Neural crest cell (in vitro differentiated cells): ENCODE results near the gene WASF2. TPM values are rescaled to one million over a fixed set of nuclear protein-coding genes. Genes with fewer than 3 reads are reported as not detected.
"Not testable (repeated sequence)": the region's sequence is repeated elsewhere in the genome, so short reads cannot be mapped to it uniquely, and the experiment has no call there.

ENCODE experiments used
- DNase-seq: peaks from one replicate; pipeline ENCODE4 v3.0.0; 2021; ENCODE audit warnings: low read depth, mixed read lengths, low spot score
- H3K27ac Mint-ChIP-seq: one replicate; pipeline ENCODE4 v1.8.0; 2021; ENCODE audit warnings: mild to moderate bottlenecking, mixed read lengths; ENCODE audit not compliant: unreplicated experiment
- H3K27me3 Mint-ChIP-seq: 2 replicates; pipeline ENCODE4 v1.8.0; 2021; ENCODE audit warnings: low read depth, mild to moderate bottlenecking, mixed read lengths
- H3K36me3 Mint-ChIP-seq: 2 replicates; pipeline ENCODE4 v1.8.0; 2021; ENCODE audit warnings: low read depth, mild to moderate bottlenecking, mixed read lengths
- H3K4me1 Mint-ChIP-seq: 2 replicates; pipeline ENCODE4 v1.8.0; 2021; ENCODE audit warnings: mixed read lengths
- H3K4me3 Mint-ChIP-seq: one replicate; pipeline ENCODE4 v1.8.0; 2021; ENCODE audit warnings: mild to moderate bottlenecking, mixed read lengths
- H3K9me3 Mint-ChIP-seq: 2 replicates; pipeline ENCODE4 v1.8.0; 2021; ENCODE audit warnings: mixed read lengths
- total RNA-seq: library from RNA; stranded (reverse); gene quantifications from 2 replicates; pipeline ENCODE4 v1.2.1, GENCODE V29; 2021
- TF ChIP-seq, protein P1 (sequence below): fragments of 200-600 bp; sonication (generic); conservative IDR thresholded peaks from 2 replicates; pipeline ENCODE4 v1.5.0; 2021; ENCODE audit warnings: antibody characterized with exemption, mild to moderate bottlenecking

The WASF2 gene
- total RNA-seq, 1 donor from 2014 or later = 81.9 TPM

- no peaks in the 10 kb centered on the region for H3K9me3 Mint-ChIP-seq
- TF ChIP-seq, protein P1, sequence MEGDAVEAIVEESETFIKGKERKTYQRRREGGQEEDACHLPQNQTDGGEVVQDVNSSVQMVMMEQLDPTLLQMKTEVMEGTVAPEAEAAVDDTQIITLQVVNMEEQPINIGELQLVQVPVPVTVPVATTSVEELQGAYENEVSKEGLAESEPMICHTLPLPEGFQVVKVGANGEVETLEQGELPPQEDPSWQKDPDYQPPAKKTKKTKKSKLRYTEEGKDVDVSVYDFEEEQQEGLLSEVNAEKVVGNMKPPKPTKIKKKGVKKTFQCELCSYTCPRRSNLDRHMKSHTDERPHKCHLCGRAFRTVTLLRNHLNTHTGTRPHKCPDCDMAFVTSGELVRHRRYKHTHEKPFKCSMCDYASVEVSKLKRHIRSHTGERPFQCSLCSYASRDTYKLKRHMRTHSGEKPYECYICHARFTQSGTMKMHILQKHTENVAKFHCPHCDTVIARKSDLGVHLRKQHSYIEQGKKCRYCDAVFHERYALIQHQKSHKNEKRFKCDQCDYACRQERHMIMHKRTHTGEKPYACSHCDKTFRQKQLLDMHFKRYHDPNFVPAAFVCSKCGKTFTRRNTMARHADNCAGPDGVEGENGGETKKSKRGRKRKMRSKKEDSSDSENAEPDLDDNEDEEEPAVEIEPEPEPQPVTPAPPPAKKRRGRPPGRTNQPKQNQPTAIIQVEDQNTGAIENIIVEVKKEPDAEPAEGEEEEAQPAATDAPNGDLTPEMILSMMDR = no peak
- no peak for DNase-seq
- H3K36me3 Mint-ChIP-seq = no peaks in the 10 kb centered on the region
- H3K27ac Mint-ChIP-seq = peak overlapping the region; percentile 98
- H3K27me3 Mint-ChIP-seq = no peaks in the 10 kb centered on the region
- H3K4me3 Mint-ChIP-seq = peak overlapping the region; percentile 66
- peaks cover 55% of the 10 kb centered on the region for H3K4me1 Mint-ChIP-seq
Measured at GRCh38 chr1:27505420-27505680, 15.4 kb upstream of the WASF2 start.

GRCh38 chr1:27504588-27505419 lies 14.8 kb upstream of the WASF2 start:
- TF ChIP-seq, protein P1 = no peak
- Mint-ChIP-seq H3K27me3 (no peaks in the 10 kb centered on the region), H3K4me3 (peak overlapping the region; percentile 66), H3K9me3 (no peaks in the 10 kb centered on the region), H3K36me3 (no peaks in the 10 kb centered on the region), H3K4me1 (peaks cover 51% of the 10 kb centered on the region), H3K27ac (peak overlapping the region; percentile 98)
- DNase-seq = peak; percentile 66

DNA sequence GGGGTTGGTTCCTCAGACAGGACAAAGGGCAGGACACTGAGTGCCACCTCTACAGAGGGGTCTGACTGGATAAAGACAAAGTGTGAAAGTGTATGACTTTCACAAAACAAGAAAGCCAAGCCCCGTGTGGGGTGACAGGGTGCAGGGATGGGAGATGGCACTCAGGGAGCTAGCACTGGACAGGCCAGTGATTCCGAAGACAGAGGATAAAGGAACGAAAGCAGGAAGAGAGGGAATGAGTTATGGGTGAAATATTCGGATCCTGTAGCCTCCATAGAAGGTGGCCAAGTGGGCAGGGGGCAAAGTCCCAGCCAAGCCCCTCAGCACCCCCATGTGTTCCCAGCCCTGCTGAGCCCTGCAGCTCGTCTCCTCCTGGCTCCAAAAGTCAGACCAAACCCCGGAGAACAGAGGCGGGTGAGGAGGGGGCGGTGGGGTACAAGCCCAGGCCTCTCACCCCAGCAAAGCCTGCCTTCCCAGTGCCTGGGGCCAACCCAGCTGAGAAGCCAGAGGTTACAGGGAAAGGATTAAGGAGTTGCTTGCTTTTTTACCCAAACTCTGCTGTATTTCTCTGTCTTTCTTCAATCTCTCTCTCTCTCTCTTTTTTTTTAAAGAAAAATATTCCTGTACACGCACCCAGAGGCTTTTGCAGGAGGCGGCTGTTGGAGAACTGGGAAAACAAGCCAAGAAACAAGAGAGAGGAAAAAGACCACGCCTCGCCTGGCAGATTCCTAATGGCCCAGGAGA lies 14.0 kb upstream of the WASF2 start:
- TF ChIP-seq, protein P1 = no peak
- Mint-ChIP-seq H3K9me3 (no peaks in the 10 kb centered on the region), H3K4me3 (peak overlapping the region; percentile 66), H3K36me3 (no peaks in the 10 kb centered on the region), H3K27me3 (no peaks in the 10 kb centered on the region), H3K27ac (peak overlapping the region; percentile 99), H3K4me1 (peaks cover 51% of the 10 kb centered on the region)
- no peak for DNase-seq

- Mint-ChIP-seq H3K4me3 (peak overlapping the region; percentile 24), H3K9me3 (no peaks in the 10 kb centered on the region), H3K36me3 (no peaks in the 10 kb centered on the region), H3K27ac (peak overlapping the region; percentile 99), H3K27me3 (no peaks in the 10 kb centered on the region), H3K4me1 (peaks cover 47% of the 10 kb centered on the region)
- TF ChIP-seq, protein P1 = no peak
- no peak for DNase-seq
Measured at GRCh38 chr1:27503033-27503432, 13.1 kb upstream of the WASF2 start.

DNA sequence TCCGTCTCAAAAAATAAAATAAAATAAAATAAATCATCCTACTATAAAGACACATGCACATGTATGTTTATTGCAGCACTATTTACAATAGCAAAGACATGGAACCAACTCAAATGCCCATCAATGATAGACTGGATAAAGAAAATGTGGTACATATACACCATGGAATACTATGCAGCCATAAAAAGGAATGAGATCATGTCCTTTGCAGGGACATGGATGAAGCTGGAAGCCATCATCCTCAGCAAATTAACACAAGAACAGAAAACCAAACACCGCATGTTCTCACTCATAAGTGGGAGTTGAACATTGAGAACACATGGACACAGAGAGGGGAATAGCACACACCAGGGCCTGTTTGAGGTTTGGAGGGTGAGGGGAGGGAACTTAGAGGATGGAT lies 11.2 kb upstream of the WASF2 start:
- DNase-seq, H3K27me3 Mint-ChIP-seq, H3K36me3 Mint-ChIP-seq, H3K4me3 Mint-ChIP-seq, H3K9me3 Mint-ChIP-seq: not testable (repeated sequence)
- Mint-ChIP-seq H3K4me1 (peaks cover 56% of the 10 kb centered on the region), H3K27ac (peak overlapping the region; percentile 71)

GRCh38 chr1:27499142-27499541 lies 9.2 kb upstream of the WASF2 start:
- H3K36me3 Mint-ChIP-seq = no peaks in the 10 kb centered on the region

More at GRCh38 chr1:27499142-27499541, 9.2 kb upstream of the WASF2 start:
- Mint-ChIP-seq H3K4me3 (no peak overlapping the region), H3K27ac (no peak overlapping the region), H3K27me3 (no peaks in the 10 kb centered on the region), H3K9me3 (no peaks in the 10 kb centered on the region), H3K4me1 (peaks cover 40% of the 10 kb centered on the region)
- no peak for DNase-seq
- TF ChIP-seq, protein P1 = no peak
